ENCODE results near the gene SPCS2.

DNA sequence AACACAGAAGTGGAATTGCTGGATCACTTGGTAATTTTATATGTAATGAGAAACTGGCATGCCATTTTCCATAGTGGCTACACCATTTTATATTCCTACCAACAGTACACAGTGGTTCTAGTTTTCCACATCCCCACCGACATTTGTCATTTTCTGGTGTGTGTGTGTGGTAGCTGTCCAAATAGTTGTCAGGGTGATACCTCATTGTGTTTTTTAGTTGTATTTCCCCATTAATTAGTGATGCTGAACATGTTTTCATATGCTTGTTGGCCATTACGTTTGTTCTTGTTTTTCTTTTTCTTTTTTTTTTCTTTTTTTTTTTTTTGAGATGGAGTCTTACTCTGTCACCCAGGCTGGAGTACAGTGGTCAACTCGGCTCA, 51.9 kb downstream of the SPCS2 start:
- TF ChIP-seq, protein P1, sequence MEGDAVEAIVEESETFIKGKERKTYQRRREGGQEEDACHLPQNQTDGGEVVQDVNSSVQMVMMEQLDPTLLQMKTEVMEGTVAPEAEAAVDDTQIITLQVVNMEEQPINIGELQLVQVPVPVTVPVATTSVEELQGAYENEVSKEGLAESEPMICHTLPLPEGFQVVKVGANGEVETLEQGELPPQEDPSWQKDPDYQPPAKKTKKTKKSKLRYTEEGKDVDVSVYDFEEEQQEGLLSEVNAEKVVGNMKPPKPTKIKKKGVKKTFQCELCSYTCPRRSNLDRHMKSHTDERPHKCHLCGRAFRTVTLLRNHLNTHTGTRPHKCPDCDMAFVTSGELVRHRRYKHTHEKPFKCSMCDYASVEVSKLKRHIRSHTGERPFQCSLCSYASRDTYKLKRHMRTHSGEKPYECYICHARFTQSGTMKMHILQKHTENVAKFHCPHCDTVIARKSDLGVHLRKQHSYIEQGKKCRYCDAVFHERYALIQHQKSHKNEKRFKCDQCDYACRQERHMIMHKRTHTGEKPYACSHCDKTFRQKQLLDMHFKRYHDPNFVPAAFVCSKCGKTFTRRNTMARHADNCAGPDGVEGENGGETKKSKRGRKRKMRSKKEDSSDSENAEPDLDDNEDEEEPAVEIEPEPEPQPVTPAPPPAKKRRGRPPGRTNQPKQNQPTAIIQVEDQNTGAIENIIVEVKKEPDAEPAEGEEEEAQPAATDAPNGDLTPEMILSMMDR (optimal IDR thresholded peaks at IDR 0.05 in 1 of 3, IDR thresholded peaks at IDR 0.05 in 1 of 3, conservative IDR thresholded peaks at IDR 0.05 in 1 of 3; ENCODE audit: extremely low read depth in 1 of 3, insufficient read depth in 2 of 3, low read length in 3 of 3) = no peak
- TF ChIP-seq EZH2 (IDR thresholded peaks at IDR 0.05; ENCODE audit: low read length) = no peak
